ENCODE results near the gene LTBP2. TPM values are rescaled to one million over a fixed set of nuclear protein-coding genes. Genes with fewer than 3 reads are reported as not detected.

Gene LTBP2
- total RNA-seq, 2 experiments from 2014 or later: 0.04 to 0.05 TPM

GRCh38 chr14:74495356-74495755, 116.7 kb downstream of the LTBP2 start:
- no peak for ATAC-seq
- intact Hi-C loops (cut with micrococcal nuclease): no loop called here
- no peaks in the 10 kb centered on the region for H3K27me3 Mint-ChIP-seq
- DNase-seq: no peak
- H3K4me3 Mint-ChIP-seq: no peak overlapping the region
- TF ChIP-seq CTCF (IDR thresholded peaks at IDR 0.05): no peak
- peaks cover 18% of the 10 kb centered on the region for H3K4me1 Mint-ChIP-seq (ENCODE audit: low read depth)
- CTCF ChIA-PET: no interaction called here
- H3K36me3 Mint-ChIP-seq (ENCODE audit: low read depth): peaks cover 6% of the 10 kb centered on the region
- no peaks in the 10 kb centered on the region for H3K9me3 Mint-ChIP-seq
- POLR2A ChIA-PET: interaction anchor here (0.6 kb wide), 1 partner anchor 409 kb away, joined by 3 read pairs; no protein-coding TSS in a partner anchor
- peak overlapping the region; percentile 89 for H3K27ac Mint-ChIP-seq

GRCh38 chr14:74493343-74494261, 118.4 kb downstream of the LTBP2 start, which contains the start of gene ISCA2:
TSS of gene ISCA2 (plus strand) at chr14:74493765. CDS start at chr14:74493775, 10 bp downstream.
- no peaks in the 10 kb centered on the region for H3K9me3 Mint-ChIP-seq
- ChIA-PET CTCF (interaction anchor here (1.0 to 1.5 kb wide), 3 partner anchors 10 to 115 kb away, joined by 3 to 5 read pairs (median 3); no protein-coding TSS in a partner anchor), POLR2A (interaction anchor here (1.0 kb wide), 1 partner anchor 458 kb away, joined by 3 read pairs; no protein-coding TSS in a partner anchor)
- DNase-seq (peak; percentile 100), ATAC-seq (peak; percentile 96)
- peak within 1 kb of the TSS; percentile 89 for H3K27ac Mint-ChIP-seq
- no peak within 1 kb of the TSS for H3K4me3 Mint-ChIP-seq
- intact Hi-C loops (cut with micrococcal nuclease): loop anchor here (2.0 kb wide), 1 partner anchor 131 kb away; no protein-coding TSS in a partner anchor
- peaks cover 24% of the 10 kb centered on the region for H3K4me1 Mint-ChIP-seq (ENCODE audit: low read depth)
- H3K27me3 Mint-ChIP-seq: no peaks in the 10 kb centered on the region
- no peak for TF ChIP-seq CTCF (IDR thresholded peaks at IDR 0.05)
- H3K36me3 Mint-ChIP-seq (ENCODE audit: low read depth): peaks cover 6% of the 10 kb centered on the region

GRCh38 chr14:74492776-74493342, 119.2 kb downstream of the LTBP2 start, which contains the start of gene NPC2:
TSS of gene NPC2 (minus strand) at chr14:74493305. CDS start at chr14:74493274, 31 bp downstream.
- intact Hi-C loops (cut with micrococcal nuclease): loop anchor here (2.0 kb wide), 1 partner anchor 130 kb away; no protein-coding TSS in a partner anchor
- Mint-ChIP-seq H3K27me3 (no peaks in the 10 kb centered on the region), H3K9me3 (no peaks in the 10 kb centered on the region), H3K36me3 (ENCODE audit: low read depth) (peaks cover 6% of the 10 kb centered on the region), H3K4me1 (ENCODE audit: low read depth) (peaks cover 24% of the 10 kb centered on the region), H3K27ac (peak within 1 kb of the TSS; percentile 89), H3K4me3 (no peak within 1 kb of the TSS)
- ChIA-PET CTCF (interaction anchor here (1.0 to 1.5 kb wide), 2 partner anchors 45 to 116 kb away, joined by 3 to 5 read pairs; no protein-coding TSS in a partner anchor), POLR2A (interaction anchor here (1.0 kb wide), 1 partner anchor 458 kb away, joined by 3 read pairs; no protein-coding TSS in a partner anchor)
- ATAC-seq (no peak), DNase-seq (no peak)
- TF ChIP-seq CTCF (IDR thresholded peaks at IDR 0.05): no peak

- ChIA-PET POLR2A (interaction anchor here (0.7 kb wide), 1 partner anchor 194 kb away, joined by 3 read pairs; no protein-coding TSS in a partner anchor), CTCF (no interaction called here)
- TF ChIP-seq CTCF (IDR thresholded peaks at IDR 0.05): peak; percentile 31
- Mint-ChIP-seq H3K4me1 (ENCODE audit: low read depth) (peaks cover 24% of the 10 kb centered on the region), H3K27me3 (no peaks in the 10 kb centered on the region), H3K27ac (no peak overlapping the region), H3K36me3 (ENCODE audit: low read depth) (peaks cover 4% of the 10 kb centered on the region), H3K9me3 (no peaks in the 10 kb centered on the region), H3K4me3 (no peak overlapping the region)
- intact Hi-C loops (cut with micrococcal nuclease): loop anchor here (2.0 kb wide), 1 partner anchor 129 kb away; no protein-coding TSS in a partner anchor
- ATAC-seq (no peak), DNase-seq (peak; percentile 25)
Observed at GRCh38 chr14:74491956-74492775, 119.9 kb downstream of the LTBP2 start.
